Kidney epithelial cell (primary cell): Measurements from ENCODE around the gene VEPH1. TPM values are rescaled to one million over a fixed set of nuclear protein-coding genes. Genes with fewer than 3 reads are reported as not detected.

Source experiments
- DNase-seq: peaks from one replicate; pipeline ENCODE4 v3.0.0-alpha.2; 2010; ENCODE audit warnings: low read depth
- H3K27me3 ChIP-seq: 2 replicates; pipeline ENCODE4 v1.6.0; 2011; ENCODE audit warnings: low read length; ENCODE audit not compliant: control insufficient read depth, insufficient read depth
- H3K36me3 ChIP-seq: 2 replicates; pipeline ENCODE4 v1.5.1; 2011; ENCODE audit warnings: low read length; ENCODE audit not compliant: control insufficient read depth, insufficient read depth
- H3K4me3 ChIP-seq: 2 replicates; pipeline ENCODE4 v1.5.1; 2011; ENCODE audit warnings: low read depth, mild to moderate bottlenecking, control low read depth, low read length
- CTCF ChIP-seq: IDR thresholded peaks from 2 replicates; pipeline ENCODE4 v1.5.1; 2011; ENCODE audit warnings: mild to moderate bottlenecking, moderate library complexity, low read length, control low read depth, inconsistent platforms; ENCODE audit not compliant: insufficient read depth, poor library complexity, severe bottlenecking
- total RNA-seq: library from RNA; depleted of rRNA; stranded (reverse); fragments of >200 nt; gene quantifications from 2 replicates; pipeline ENCODE4 v1.2.3, GENCODE V29; 2015

VEPH1 gene
- total RNA-seq, 1 donor from 2014 or later: 26.0 TPM

DNA sequence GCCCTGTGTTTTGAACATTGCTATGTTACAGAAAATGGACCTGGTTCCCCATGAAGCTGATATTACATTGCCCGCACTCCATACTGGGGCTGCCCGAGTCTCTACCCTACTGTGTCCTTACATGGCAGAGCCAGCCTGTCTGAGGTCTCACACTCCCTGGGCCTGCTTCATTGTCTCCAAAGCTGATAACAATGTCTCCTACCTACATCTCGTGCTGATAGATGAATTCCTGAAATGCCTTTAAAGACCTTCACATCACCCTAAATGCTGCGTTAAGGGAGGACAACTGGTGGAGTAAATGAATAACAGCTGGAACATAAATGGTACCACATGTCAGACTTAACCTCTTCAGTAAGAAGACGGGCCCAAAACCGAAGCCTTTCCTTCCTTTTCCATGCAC, 129.4 kb downstream of the VEPH1 start:
- no peaks in the 10 kb centered on the region for H3K36me3 ChIP-seq
- no peaks in the 10 kb centered on the region for H3K27me3 ChIP-seq
- H3K4me3 ChIP-seq: no peak overlapping the region
- TF ChIP-seq CTCF: no peak
- DNase-seq: no peak

- TF ChIP-seq CTCF: no peak
These were observed 132.3 kb downstream of the VEPH1 start for GRCh38 chr3:157370867-157371266.

GRCh38 chr3:157369727-157370421, 133.3 kb downstream of the VEPH1 start:
- DNase-seq: no peak
- H3K36me3 ChIP-seq: no peaks in the 10 kb centered on the region
- no peak for TF ChIP-seq CTCF
- no peak overlapping the region for H3K4me3 ChIP-seq
- H3K27me3 ChIP-seq: no peaks in the 10 kb centered on the region

More at GRCh38 chr3:157370867-157371266, 132.3 kb downstream of the VEPH1 start:
- Histone ChIP-seq H3K27me3 (no peaks in the 10 kb centered on the region), H3K36me3 (no peaks in the 10 kb centered on the region), H3K4me3 (no peak overlapping the region)
- DNase-seq: no peak

DNA sequence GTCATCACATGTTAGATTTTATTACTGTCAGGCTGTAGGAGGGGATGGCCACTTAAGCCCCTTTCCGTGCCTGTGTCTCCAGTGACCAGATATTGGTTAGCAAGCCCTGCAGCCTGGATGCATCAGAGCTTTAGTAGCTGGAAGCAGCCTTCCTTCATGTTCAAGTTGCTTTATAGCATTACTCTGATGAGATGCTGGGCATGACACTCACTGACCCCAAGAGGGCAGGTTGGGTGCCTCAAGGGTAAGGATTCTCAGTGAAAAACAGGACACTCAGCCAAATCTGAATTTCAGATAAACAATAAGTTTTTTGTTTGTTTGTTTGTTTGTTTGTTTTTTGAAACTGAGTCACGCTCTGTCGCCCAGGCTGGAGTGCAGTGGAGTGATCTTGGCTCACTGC, 135.0 kb downstream of the VEPH1 start:
- Histone ChIP-seq H3K36me3 (no peaks in the 10 kb centered on the region), H3K4me3 (no peak overlapping the region), H3K27me3 (no peaks in the 10 kb centered on the region)
- no peak for TF ChIP-seq CTCF
- DNase-seq: no peak

DNA sequence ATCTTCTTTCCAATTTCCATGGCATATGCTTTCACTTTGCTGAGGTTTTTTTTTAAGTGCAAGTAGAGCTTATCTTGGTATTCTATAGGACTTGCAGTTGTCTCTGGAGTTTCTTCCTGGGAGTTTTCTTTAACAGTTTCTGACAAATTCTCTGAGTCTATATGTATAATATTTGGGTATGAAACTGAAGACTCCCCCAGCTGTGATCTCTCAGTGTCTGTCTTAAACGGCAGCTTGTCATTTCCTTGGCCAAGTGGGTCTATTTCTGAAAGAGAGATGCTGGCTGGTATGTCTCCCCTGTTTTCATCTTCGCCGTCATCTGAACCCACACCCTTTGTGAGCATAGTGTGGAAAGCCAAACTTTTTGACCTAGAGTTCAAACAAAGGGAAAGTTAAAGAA, 139.8 kb downstream of the VEPH1 start:
- Histone ChIP-seq H3K27me3 (no peaks in the 10 kb centered on the region), H3K4me3 (no peak overlapping the region), H3K36me3 (no peaks in the 10 kb centered on the region)
- no peak for TF ChIP-seq CTCF
- no peak for DNase-seq

DNA sequence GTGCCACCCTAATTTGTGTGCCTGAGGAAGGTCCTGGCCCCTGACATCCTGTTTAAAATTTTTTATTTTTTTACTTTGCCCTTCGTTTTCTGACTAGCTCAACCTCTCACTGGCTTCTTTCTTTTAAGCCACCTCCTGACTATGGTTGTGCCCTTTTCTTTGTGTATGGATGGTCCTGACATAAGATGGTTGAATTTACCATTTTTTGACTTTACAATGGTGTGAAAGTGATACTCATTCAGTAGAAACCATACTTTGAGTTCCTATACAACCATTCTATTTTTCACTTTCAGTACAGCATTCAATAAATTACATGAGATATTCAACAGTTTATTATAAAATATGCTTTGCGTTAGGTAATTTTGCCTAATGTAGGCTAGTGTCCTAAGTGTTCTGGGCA, 140.9 kb downstream of the VEPH1 start:
- no peak for DNase-seq
- H3K27me3 ChIP-seq: no peaks in the 10 kb centered on the region
- no peak overlapping the region for H3K4me3 ChIP-seq
- H3K36me3 ChIP-seq: no peaks in the 10 kb centered on the region
- TF ChIP-seq CTCF: no peak
